A549 (cell line): ENCODE data around the gene NTN1. TPM values are rescaled to one million over a fixed set of nuclear protein-coding genes. Genes with fewer than 3 reads are reported as not detected.

Source experiments
- ATAC-seq, 2 experiments: fragments of 200-7000 bp in 1 of 2; fragments of >200 bp in 1 of 2; cut with Nextera tagmentation in 1 of 2; cut with Tn5 transposase in 1 of 2; 3 replicates each; pipeline versions ENCODE4 v1.8.0 to v1.9.1; 2018 to 2020; ENCODE audit warnings: mild to moderate bottlenecking in 1 of 2, moderate library complexity in 1 of 2
- CTCF ChIA-PET: fragments of 300-600 bp; sonication (Branson Sonifier 250); formaldehyde crosslinking; extraction: SDS; loops from one replicate; lab custom pipeline; 2021; ENCODE audit warnings: antibody characterized with exemption, inconsistent platforms; lab: Yijun Ruan, JAX
- POLR2A ChIA-PET: fragments of 350-600 bp; formaldehyde crosslinking; extraction: SDS; loops from one replicate; lab custom pipeline; 2021; ENCODE audit warnings: antibody characterized with exemption, inconsistent platforms; lab: Yijun Ruan, JAX
- DNase-seq, 2 experiments: peaks; one replicate each; pipeline versions ENCODE4 v3.0.0 to v3.0.0-alpha.2; 2011 to 2016; ENCODE audit warnings: low read depth in 1 of 2, low spot score in 1 of 2
- FAIRE-seq: peaks from 2 replicates; lab custom pipeline; 2011; peaks lifted over from hg19 to GRCh38; lab: Jason Lieb, UNC
- H3K27ac ChIP-seq, 2 experiments: fragments of >200 bp; sonication (Bioruptor Twin); formaldehyde crosslinking; 3 replicates each; pipeline ENCODE4 v1.5.1; 2016 to 2017
- H3K4me1 ChIP-seq: fragments of >200 bp; sonication (Bioruptor Twin); formaldehyde crosslinking; 3 replicates; pipeline ENCODE4 v1.6.1; 2016
- H3K4me2 ChIP-seq: fragments of >200 bp; sonication (Bioruptor Twin); formaldehyde crosslinking; 3 replicates; pipeline ENCODE4 v1.6.1; 2016
- H3K4me3 ChIP-seq: fragments of >200 bp; sonication (Bioruptor Twin); formaldehyde crosslinking; 3 replicates; pipeline ENCODE4 v1.5.1; 2016
- H3K9me3 ChIP-seq: fragments of >200 bp; sonication (Bioruptor Twin); formaldehyde crosslinking; 3 replicates; pipeline ENCODE4 v1.6.1; 2016
- BCL3 ChIP-seq: fragments of >200 bp; sonication (Bioruptor Twin); formaldehyde crosslinking; IDR thresholded peaks from 3 replicates; pipeline ENCODE4 v1.6.1; 2016
- BHLHE40 ChIP-seq: IDR thresholded peaks from 2 replicates; pipeline ENCODE4 v1.6.1; 2012; ENCODE audit warnings: low read depth, low read length, inconsistent platforms
- CBX2 ChIP-seq: fragments of 200-600 bp; sonication (generic); IDR thresholded peaks from 2 replicates; pipeline ENCODE4 v1.6.1; 2016; ENCODE audit warnings: low read depth, mild to moderate bottlenecking, borderline replicate concordance
- CEBPB ChIP-seq, 2 experiments: fragments of >200 bp in 1 of 2; sonication (Bioruptor Twin) in 1 of 2; formaldehyde crosslinking in 1 of 2; IDR thresholded peaks; 2 replicates each; pipeline ENCODE4 v1.6.1; 2012 to 2016
- CHD4 ChIP-seq: fragments of 200-600 bp; sonication (generic); IDR thresholded peaks from 2 replicates; pipeline ENCODE4 v1.6.1; 2016; ENCODE audit warnings: antibody characterized with exemption, mild to moderate bottlenecking, borderline replicate concordance
- CTCF ChIP-seq: fragments of >200 bp; sonication (Bioruptor Twin); formaldehyde crosslinking; IDR thresholded peaks from 3 replicates; pipeline ENCODE4 v1.5.1; 2016
- E2F6 ChIP-seq: IDR thresholded peaks from 2 replicates; pipeline ENCODE4 v1.6.1; 2012; ENCODE audit warnings: low read depth, borderline replicate concordance
- EHMT2 ChIP-seq: fragments of 200-600 bp; sonication (generic); IDR thresholded peaks from 2 replicates; pipeline ENCODE4 v1.6.1; 2016; ENCODE audit warnings: antibody characterized with exemption, low read depth, mild to moderate bottlenecking, moderate library complexity
- ESRRA ChIP-seq: fragments of 150-350 bp; IDR thresholded peaks from 2 replicates; pipeline ENCODE4 v1.6.1; 2014; ENCODE audit warnings: mild to moderate bottlenecking, low read length, borderline replicate concordance
- FOXS1 ChIP-seq: fragments of 250-450 bp; sonication (Bioruptor Pico); IDR thresholded peaks from 2 replicates; pipeline ENCODE4 v1.5.0; 2020; ENCODE audit warnings: mild to moderate bottlenecking, moderate library complexity
- HDAC2 ChIP-seq: fragments of 200-600 bp; sonication (generic); IDR thresholded peaks from 2 replicates; pipeline ENCODE4 v1.6.1; 2016
- HOXB13 ChIP-seq: fragments of 250-450 bp; sonication (Bioruptor Pico); IDR thresholded peaks from 2 replicates; pipeline ENCODE4 v1.5.0; 2020; ENCODE audit warnings: low read depth, mild to moderate bottlenecking, moderate library complexity
- KDM1A ChIP-seq: fragments of 200-600 bp; sonication (generic); IDR thresholded peaks from 2 replicates; pipeline ENCODE4 v1.6.1; 2016; ENCODE audit warnings: low read depth, mild to moderate bottlenecking
- MAX ChIP-seq: IDR thresholded peaks from 2 replicates; pipeline ENCODE4 v1.6.1; 2012
- MYC ChIP-seq: IDR thresholded peaks from 2 replicates; pipeline ENCODE4 v1.6.1; 2012; ENCODE audit warnings: mild to moderate bottlenecking, inconsistent platforms, low read length, improper control_type of control experiment, borderline replicate concordance
- NFE2L2 ChIP-seq: fragments of 150-350 bp; conservative IDR thresholded peaks from 2 replicates; pipeline ENCODE4 v1.6.1; 2014; ENCODE audit warnings: low read length
- NPAS2 ChIP-seq: fragments of 250-450 bp; sonication (Bioruptor Pico); IDR thresholded peaks from 2 replicates; pipeline ENCODE4 v1.8.0; 2022; ENCODE audit warnings: mild to moderate bottlenecking, moderate library complexity, borderline replicate concordance
- PHF8 ChIP-seq: fragments of 200-600 bp; sonication (generic); IDR thresholded peaks from 2 replicates; pipeline ENCODE4 v1.6.1; 2016; ENCODE audit warnings: low read depth, mild to moderate bottlenecking, antibody characterized with exemption, moderate library complexity, borderline replicate concordance
- RAD21 ChIP-seq, 2 experiments: fragments of >200 bp in 1 of 2; sonication (Bioruptor Twin) in 1 of 2; formaldehyde crosslinking in 1 of 2; IDR thresholded peaks in 1 of 2; conservative IDR thresholded peaks in 1 of 2; 2 replicates in 1 of 2; 3 replicates in 1 of 2; pipeline ENCODE4 v1.6.1; 2012 to 2018; ENCODE audit warnings: inconsistent platforms in 1 of 2
- SMC3 ChIP-seq: fragments of >200 bp; sonication (Bioruptor Twin); formaldehyde crosslinking; IDR thresholded peaks from 3 replicates; pipeline ENCODE4 v1.6.1; 2018; ENCODE audit warnings: inconsistent platforms
- ZFP36 ChIP-seq: fragments of 450-650 bp; IDR thresholded peaks from 2 replicates; pipeline ENCODE4 v1.6.1; 2014; ENCODE audit warnings: borderline replicate concordance; ENCODE audit not compliant: partially characterized antibody
- WGBS: methylation state at CpG from one replicate; pipeline ENCODE4 v1.1.6; 2017; ENCODE audit errors: missing lambda C conversion rate; 5-methylcytosine and 5-hydroxymethylcytosine counted together
- polyA plus RNA-seq, 4 experiments: library from polyadenylated mRNA; depleted of rRNA in 3 of 4; stranded (reverse); fragments of >200 nt; fragmentation: RNase III in 1 of 4; extraction: RNeasy Plus Mini Kit Qiagen cat#74134 plus additional on column Dnase treatment in 1 of 4; gene quantifications; 2 replicates in 3 of 4; 3 replicates in 1 of 4; pipeline ENCODE4 v1.2.3, GENCODE V29; 2011 to 2017

Gene NTN1
- polyA plus RNA-seq, 2 of the 4 experiments (the other 2 are of a cell fraction) = 0.12 to 0.13 TPM

- no peak overlapping the region for H3K4me2 ChIP-seq
- no peak for TF ChIP-seq BHLHE40
- no peak for TF ChIP-seq CHD4
- 77% methylated on average over 7 of the region's 7 CpGs for WGBS
Measured at GRCh38 chr17:9290226-9290613, 268.9 kb downstream of the NTN1 start.

GRCh38 chr17:9291912-9292560 is 270.7 kb downstream of the NTN1 start:
- no peak for TF ChIP-seq BCL3
- no peak for TF ChIP-seq ESRRA
- no peak for TF ChIP-seq KDM1A
- TF ChIP-seq SMC3 = peak; percentile 72
- TF ChIP-seq CTCF = peak; percentile 62
- TF ChIP-seq RAD21 (conservative IDR thresholded peaks at IDR 0.05 in 1 of 2, IDR thresholded peaks at IDR 0.05 in 1 of 2) = peak; percentile 60 to 64
- TF ChIP-seq PHF8 = no peak
- TF ChIP-seq NFE2L2 = no peak
- TF ChIP-seq ZFP36 = no peak
- no peak for TF ChIP-seq HDAC2
- TF ChIP-seq EHMT2 = no peak
- peak; percentile 28 to 60 for DNase-seq
- Histone ChIP-seq H3K4me2 (no peak overlapping the region), H3K27ac (no peak overlapping the region), H3K4me3 (no peak overlapping the region), H3K9me3 (no peaks in the 10 kb centered on the region), H3K4me1 (no peaks in the 10 kb centered on the region)
- WGBS = 38% methylated on average over 8 of the region's 8 CpGs
- POLR2A ChIA-PET = no interaction called here
- CTCF ChIA-PET = interaction anchor here (0.6 to 2.7 kb wide), 30 partner anchors 9 to 404 kb away, joined by 3 to 16 read pairs (median 4); no protein-coding TSS in a partner anchor
- ATAC-seq = peak; percentile 95 to 98
- peak; percentile 7 for FAIRE-seq

More at GRCh38 chr17:9290226-9290613, 268.9 kb downstream of the NTN1 start:
- no peak overlapping the region for H3K27ac ChIP-seq
- POLR2A ChIA-PET = no interaction called here
- no peaks in the 10 kb centered on the region for H3K9me3 ChIP-seq
- ATAC-seq (no peak), DNase-seq (no peak), FAIRE-seq (no peak)
- no peak overlapping the region for H3K4me3 ChIP-seq
- CTCF ChIA-PET = interaction anchor here (0.6 to 2.7 kb wide), 3 partner anchors 56 to 232 kb away, joined by 3 to 9 read pairs (median 4); no protein-coding TSS in a partner anchor
- H3K4me1 ChIP-seq = no peaks in the 10 kb centered on the region

GRCh38 chr17:9292561-9292941 is 271.2 kb downstream of the NTN1 start:
- H3K4me1 ChIP-seq = no peaks in the 10 kb centered on the region
- no peak for TF ChIP-seq NPAS2
- TF ChIP-seq NFE2L2 = no peak
- TF ChIP-seq CEBPB (IDR thresholded peaks at IDR 0.05) = no peak
- TF ChIP-seq MYC = no peak
- no peak for TF ChIP-seq MAX
- TF ChIP-seq CBX2 = no peak
- TF ChIP-seq BCL3 = no peak
- no peak for TF ChIP-seq E2F6
- TF ChIP-seq FOXS1 (CRISPR knock-in tag) = no peak
- no peak for TF ChIP-seq HOXB13 (CRISPR knock-in tag)
- TF ChIP-seq, all 56 proteins: peak for 0
- DNase-seq = no peak
- FAIRE-seq = no peak
- no peak overlapping the region for H3K4me3 ChIP-seq
- H3K9me3 ChIP-seq = no peaks in the 10 kb centered on the region
- H3K4me2 ChIP-seq = no peak overlapping the region
- 92% methylated on average over 2 of the region's 2 CpGs for WGBS
- ChIA-PET CTCF (interaction anchor here (0.6 to 2.7 kb wide), 26 partner anchors 9 to 398 kb away, joined by 3 to 16 read pairs (median 4); no protein-coding TSS in a partner anchor), POLR2A (no interaction called here)
- H3K27ac ChIP-seq = no peak overlapping the region
- ATAC-seq = peak in 1 of 2 experiments; percentile 23; a peak in 1 of 6 replicates
